Activated effector memory CD4-positive, alpha-beta T cell treated with Interleukin-2 at 50 U/mL for 16 hours (primary cell): ENCODE measurements around the gene ABCD3.

Experiments
- DNase-seq: peaks from one replicate; pipeline ENCODE4 v3.0.0-alpha.2; 2020

The ABCD3 gene

GRCh38 chr1:94529416-94529815 lies 111.2 kb downstream of the ABCD3 start:
- no peak for DNase-seq

- no peak for DNase-seq
Observed at GRCh38 chr1:94530373-94530878, 112.2 kb downstream of the ABCD3 start.

GRCh38 chr1:94531664-94532063 lies 113.5 kb downstream of the ABCD3 start:
- DNase-seq = no peak

DNA sequence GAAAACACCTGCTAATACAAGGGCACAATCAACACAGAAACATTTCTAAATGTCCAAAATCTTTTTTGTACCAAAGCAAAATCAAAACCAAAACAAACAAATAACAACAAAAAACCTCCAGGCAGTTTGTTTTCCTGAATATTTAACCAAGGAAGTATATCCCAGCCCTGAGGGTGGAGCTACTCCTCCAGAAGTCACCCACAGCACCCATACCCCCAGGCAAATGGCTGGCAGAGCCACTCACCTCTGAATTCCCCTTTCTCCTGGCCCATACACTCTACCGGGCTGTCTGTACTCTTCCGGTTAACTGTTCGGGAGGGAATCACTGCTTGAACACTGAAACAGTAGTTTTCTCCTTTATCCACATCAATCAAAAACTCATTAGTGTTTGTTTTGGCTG lies 113.9 kb downstream of the ABCD3 start:
- no peak for DNase-seq

- DNase-seq = no peak
Observed at GRCh38 chr1:94535095-94535494, 116.9 kb downstream of the ABCD3 start.

- DNase-seq = no peak
Observed at GRCh38 chr1:94535879-94536278, 117.7 kb downstream of the ABCD3 start.

- DNase-seq = no peak
Observed at GRCh38 chr1:94537254-94537653, 119.1 kb downstream of the ABCD3 start.

- no peak for DNase-seq
Observed at GRCh38 chr1:94538243-94538827, 120.1 kb downstream of the ABCD3 start.

DNA sequence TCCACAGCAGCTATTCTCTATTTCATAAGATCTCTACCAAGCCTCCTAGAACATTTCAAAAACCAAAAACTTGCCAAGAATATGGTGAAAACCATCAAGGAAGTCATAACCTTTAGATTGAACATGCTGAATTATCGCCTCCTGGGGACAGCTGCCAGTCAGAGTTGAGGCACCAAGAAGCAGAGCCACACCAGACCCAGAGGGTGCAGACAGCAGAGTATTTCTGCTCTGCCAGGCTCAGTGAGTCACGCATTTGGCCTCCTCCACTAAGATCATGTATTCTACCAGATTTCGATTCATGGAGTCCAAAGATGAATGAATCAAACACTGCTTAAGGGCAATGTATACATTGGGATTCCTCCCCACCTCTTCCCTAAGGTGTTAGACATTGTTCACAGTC lies 121.3 kb downstream of the ABCD3 start:
- DNase-seq = no peak

DNA sequence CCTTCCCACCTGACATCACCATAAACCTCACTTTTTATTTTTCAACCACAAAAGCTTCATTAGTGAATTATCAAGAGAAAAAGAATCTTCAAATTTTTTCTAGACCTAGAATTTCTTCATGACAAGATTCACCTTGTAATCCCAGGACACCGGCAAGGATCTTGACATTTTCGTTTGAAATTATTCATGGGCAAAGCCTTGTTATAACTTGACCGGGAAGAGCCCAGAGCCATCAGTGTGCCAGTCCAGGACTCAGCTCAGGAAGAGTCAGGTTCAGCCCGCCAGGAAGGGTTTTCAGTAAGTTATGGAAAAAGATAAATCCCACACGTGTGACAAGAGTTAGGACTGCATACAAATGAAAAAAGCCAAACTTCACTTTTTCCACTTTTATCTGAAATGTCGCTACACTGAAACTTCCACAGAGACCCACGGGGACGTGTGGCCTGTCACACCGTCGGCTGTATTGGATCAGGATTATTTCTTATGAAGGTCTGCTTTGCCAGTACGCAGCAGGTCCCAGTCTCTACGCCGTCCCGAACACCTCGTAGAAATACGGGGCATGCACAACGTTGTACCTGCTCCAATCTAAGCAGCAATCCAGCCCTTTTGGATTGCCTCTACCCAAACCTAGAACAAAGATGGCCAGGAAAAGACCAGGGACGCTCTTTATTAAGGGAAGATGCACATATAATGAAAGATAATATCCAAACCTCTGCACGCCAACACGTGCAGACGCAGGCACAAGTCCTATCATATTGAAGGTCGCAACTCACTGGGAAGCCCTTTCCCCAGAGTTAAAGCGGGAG lies 122.5 kb downstream of the ABCD3 start:
- no peak for DNase-seq

GRCh38 chr1:94541246-94542087 lies 123.3 kb downstream of the ABCD3 start, which contains the start of gene F3:
Gene F3 (minus strand): TSS chr1:94541759. CDS start chr1:94541636, 123 bp downstream.
- peak; percentile 28 for DNase-seq

DNA sequence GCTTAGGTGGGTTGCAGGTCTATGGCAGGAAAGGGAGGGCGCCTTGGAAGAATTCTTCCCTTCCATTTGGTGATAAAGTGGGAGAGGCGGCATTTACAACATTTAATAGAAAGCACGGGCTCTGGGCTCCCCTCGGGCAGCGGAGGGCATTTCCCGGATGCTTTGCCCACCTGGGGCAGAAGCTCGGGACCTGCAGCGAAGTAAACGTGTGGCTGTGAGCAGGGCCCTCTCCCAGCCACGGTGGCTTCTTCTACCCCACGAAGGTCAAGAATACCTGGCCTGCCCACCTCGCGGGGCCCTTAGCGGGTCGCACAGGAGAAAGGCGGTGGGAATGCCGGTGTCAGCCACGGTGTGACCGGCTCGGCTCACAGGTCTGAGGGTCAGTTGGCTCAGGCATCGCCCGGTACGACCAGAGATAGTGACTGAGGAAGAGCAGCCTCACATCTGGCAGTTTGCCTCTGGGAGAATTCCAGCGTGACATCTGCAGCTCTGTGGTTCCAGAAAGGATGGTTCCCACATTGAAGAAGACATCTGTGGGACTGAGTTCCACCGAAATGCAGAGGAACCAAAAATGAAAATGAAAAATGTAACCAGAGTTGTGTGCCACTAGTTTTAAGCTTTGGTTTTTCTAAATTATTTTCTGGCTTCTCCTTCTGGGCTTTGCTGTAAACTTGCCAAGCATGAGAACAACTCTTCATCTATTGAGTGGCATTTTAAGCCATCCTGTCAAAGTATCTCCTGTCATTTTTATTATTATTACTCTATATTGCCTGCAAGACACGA lies 124.1 kb downstream of the ABCD3 start:
- no peak for DNase-seq

DNA sequence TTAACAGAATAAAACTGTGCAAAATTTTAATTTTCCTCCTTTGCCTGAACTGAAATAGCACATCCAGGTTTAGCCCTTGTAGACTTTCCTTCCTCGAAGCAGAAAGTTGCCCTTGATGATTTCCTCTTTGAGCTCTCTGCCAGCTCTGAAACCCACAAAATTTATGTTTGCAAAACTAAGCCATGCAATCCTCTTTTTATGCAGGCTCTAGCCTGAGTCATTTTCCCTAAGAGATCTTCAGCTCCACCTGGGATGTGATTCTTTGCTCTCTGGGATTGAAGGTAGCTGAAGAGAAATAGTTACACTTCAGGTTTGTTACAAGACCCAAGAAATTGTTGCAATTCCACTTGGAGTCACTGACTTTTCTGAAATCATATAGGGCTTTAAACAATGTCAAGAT lies 124.8 kb downstream of the ABCD3 start:
- no peak for DNase-seq

DNA sequence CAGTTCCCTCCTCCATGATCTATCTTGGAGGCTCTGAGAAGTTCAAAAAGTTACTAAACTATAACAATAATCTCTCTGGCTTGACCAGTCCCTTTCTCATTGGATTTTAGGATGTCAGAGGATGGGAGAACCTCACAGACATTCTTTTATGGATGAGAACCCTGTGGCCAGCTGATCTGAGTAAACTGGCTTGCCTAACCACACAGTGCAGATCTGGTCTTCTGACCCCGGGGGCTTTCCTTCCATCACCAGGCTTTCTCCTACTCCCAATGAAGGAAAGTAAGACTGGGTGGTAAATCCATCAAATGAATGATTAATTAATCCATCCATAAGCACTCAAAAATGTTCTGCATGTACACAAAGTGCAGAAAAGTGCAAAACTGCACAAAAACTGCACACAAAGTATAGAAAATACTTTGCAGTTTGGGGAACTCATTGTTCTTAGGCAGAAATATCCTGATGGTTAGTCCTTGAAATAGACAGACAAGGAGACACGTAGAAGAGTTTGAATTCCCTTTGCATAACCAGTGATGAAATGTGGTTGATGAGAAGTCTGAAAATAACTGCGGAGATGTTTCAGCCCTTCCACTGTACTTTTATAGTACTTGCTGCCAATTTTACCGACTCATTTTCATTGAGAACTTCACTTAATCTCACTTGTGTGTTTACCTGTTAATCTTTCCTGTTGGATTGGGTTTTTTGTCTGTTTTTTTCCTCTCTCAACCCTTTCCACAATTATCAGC lies 125.9 kb downstream of the ABCD3 start:
- no peak for DNase-seq

- no peak for DNase-seq
Observed at GRCh38 chr1:94544706-94545490, 126.7 kb downstream of the ABCD3 start.

- no peak for DNase-seq
Observed at GRCh38 chr1:94549706-94550105, 131.5 kb downstream of the ABCD3 start.

GRCh38 chr1:94550396-94550795 lies 132.2 kb downstream of the ABCD3 start:
- no peak for DNase-seq

GRCh38 chr1:94550800-94551241 lies 132.6 kb downstream of the ABCD3 start:
- no peak for DNase-seq

DNA sequence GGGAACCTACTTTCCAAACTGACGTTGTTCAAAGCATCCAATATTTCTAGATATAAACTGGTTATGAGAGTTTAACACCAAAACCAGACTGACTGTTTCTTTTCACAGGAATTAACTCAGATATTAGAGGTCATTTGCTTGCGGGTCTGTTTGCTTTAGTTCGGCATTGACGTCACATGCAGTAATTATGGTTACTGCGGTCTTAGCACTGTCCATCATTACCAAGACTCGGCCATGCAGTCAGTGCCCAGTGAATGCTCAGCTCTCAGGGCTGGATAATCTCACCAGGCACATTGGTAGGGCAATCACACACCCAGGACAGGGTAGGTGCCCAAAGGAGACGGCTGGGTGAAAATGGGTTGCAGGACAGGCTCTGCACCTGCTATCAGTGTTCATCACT lies 133.3 kb downstream of the ABCD3 start:
- DNase-seq = no peak

GRCh38 chr1:94552071-94552586 lies 133.9 kb downstream of the ABCD3 start:
- no peak for DNase-seq

DNA sequence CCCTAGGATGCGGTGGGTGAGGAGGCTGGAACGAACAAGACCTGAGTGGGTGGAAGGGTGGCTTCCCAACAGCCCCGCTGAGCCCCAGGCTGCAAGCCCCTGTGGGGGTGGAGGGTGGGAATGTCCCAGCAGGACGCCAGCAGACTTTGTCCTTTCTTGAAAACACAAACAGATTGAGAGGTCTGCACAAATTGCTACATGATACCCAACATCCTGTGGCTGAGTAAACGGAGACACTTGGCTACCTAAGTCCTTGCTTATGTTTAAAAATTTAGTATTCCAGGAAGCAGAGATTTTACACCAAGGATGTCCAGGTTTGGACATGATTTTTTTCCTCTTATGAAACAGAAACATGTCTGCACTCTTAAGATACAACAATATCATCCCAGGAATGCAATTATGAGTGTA lies 135.1 kb downstream of the ABCD3 start:
- no peak for DNase-seq
